Measurements from ENCODE around the gene GRIFIN. TPM values are rescaled to one million over a fixed set of nuclear protein-coding genes. Genes with fewer than 3 reads are reported as not detected.

The GRIFIN gene
- total and polyA plus RNA-seq, 4 donors: not detected

- peaks cover 0 to 2% (median 0%) of the 10 kb centered on the region in 5 donors for H3K4me1 ChIP-seq (ENCODE audit: control insufficient read depth in 5 of 5, insufficient read depth in 5 of 5, low read length in 5 of 5)
- no peaks in the 10 kb centered on the region for H3K27me3 ChIP-seq (ENCODE audit: control insufficient read depth in 3 of 3, insufficient read depth in 3 of 3, low read length in 2 of 3)
- H3K27ac ChIP-seq (ENCODE audit: low read depth in 1 of 2, low read length in 1 of 2): no peak overlapping the region
- no peak overlapping the region for H3K4me3 ChIP-seq
- H3K9me3 ChIP-seq (ENCODE audit: control insufficient read depth in 4 of 4, insufficient read depth in 3 of 4, low read length in 3 of 4): peaks cover 0 to under 1% (median 0%) of the 10 kb centered on the region in 4 donors
- no peak overlapping the region for H3K9ac ChIP-seq (ENCODE audit: insufficient read depth in 1 of 2, low read length in 2 of 2)
- no peak for DNase-seq
- TF ChIP-seq CTCF (IDR thresholded peaks at IDR 0.05; ENCODE audit: control extremely low read depth, extremely low read depth): no peak
- 91 to 98% methylated on average over 10 of the region's 10 CpGs for WGBS, 2 donors
- no peaks in the 10 kb centered on the region for H3K36me3 ChIP-seq (ENCODE audit: control insufficient read depth in 4 of 4, insufficient read depth in 4 of 4, low read length in 4 of 4)
- no peak for ATAC-seq (ENCODE audit: insufficient read depth, low FRiP score)
These were observed 50.4 kb downstream of the GRIFIN start for GRCh38 chr7:2425749-2426148.

Other genes starting within 250 kb of the GRIFIN start
- 10 to 100 TPM; 53.7 to 54.9 TPM for gene MAD1L1, start 243.5 kb downstream of the GRIFIN start, total RNA-seq
- gene MAD1L1, start 243.5 kb downstream of the GRIFIN start, polyA plus RNA-seq: 10 to 100 TPM; 43.0 to 46.0 TPM
- 10 to 100 TPM; 18.7 to 24.7 TPM for gene MRM2, start 234.2 kb downstream of the GRIFIN start, total RNA-seq
- gene MRM2, start 234.2 kb downstream of the GRIFIN start, polyA plus RNA-seq: 10 to 100 TPM; 21.5 to 25.5 TPM
- gene NUDT1, start 234.2 kb downstream of the GRIFIN start, total RNA-seq: 10 to 100 TPM in 1 of 2 donors, 1 to 10 TPM in 1; 9.3 to 16.1 TPM
- 10 to 100 TPM; 20.9 to 24.7 TPM for gene NUDT1, start 234.2 kb downstream of the GRIFIN start, polyA plus RNA-seq
- 10 to 100 TPM; 24.6 to 54.6 TPM for gene SNX8, start 162.0 kb downstream of the GRIFIN start, total RNA-seq
- gene SNX8, start 162.0 kb downstream of the GRIFIN start, polyA plus RNA-seq: 10 to 100 TPM; 44.6 to 47.0 TPM
- 100 to 1,000 TPM; 102 to 133 TPM for gene EIF3B, start 121.6 kb downstream of the GRIFIN start, total RNA-seq
- 10 to 100 TPM; 82.5 to 90.1 TPM for gene EIF3B, start 121.6 kb downstream of the GRIFIN start, polyA plus RNA-seq
- gene CHST12, start 72.8 kb downstream of the GRIFIN start, total RNA-seq: 10 to 100 TPM; 17.9 to 30.9 TPM
- gene CHST12, start 72.8 kb downstream of the GRIFIN start, polyA plus RNA-seq: 10 to 100 TPM; 14.7 to 15.7 TPM
- 10 to 100 TPM; 11.5 to 47.6 TPM for gene LFNG, start 43.4 kb upstream of the GRIFIN start, total RNA-seq
- gene LFNG, start 43.4 kb upstream of the GRIFIN start, polyA plus RNA-seq: 10 to 100 TPM; 18.9 to 28.6 TPM
- 10 to 100 TPM; 28.7 to 29.4 TPM for gene BRAT1, start 79.1 kb upstream of the GRIFIN start, total RNA-seq
- 10 to 100 TPM; 23.2 to 30.4 TPM for gene BRAT1, start 79.1 kb upstream of the GRIFIN start, polyA plus RNA-seq
- gene IQCE, start 82.6 kb upstream of the GRIFIN start, total RNA-seq: 10 to 100 TPM; 20.9 to 29.0 TPM
- gene IQCE, start 82.6 kb upstream of the GRIFIN start, polyA plus RNA-seq: 10 to 100 TPM in 1 of 2 donors, 1 to 10 TPM in 1; 8.1 to 11.0 TPM
- 10 to 100 TPM; 50.6 to 74.0 TPM for gene TTYH3, start 155.6 kb upstream of the GRIFIN start, total RNA-seq
- 10 to 100 TPM; 14.3 to 60.9 TPM for gene TTYH3, start 155.6 kb upstream of the GRIFIN start, polyA plus RNA-seq
- gene AMZ1, start 211.8 kb upstream of the GRIFIN start, total RNA-seq: 1 to 10 TPM in 1 of 2 donors, under 1 TPM in 1; 0.65 to 8.3 TPM
- gene AMZ1, start 211.8 kb upstream of the GRIFIN start, polyA plus RNA-seq: under 1 TPM; 0.13 to 0.39 TPM